Stomach smooth muscle (tissue), 2 donors: ENCODE measurements around the gene WDR76.
"Not testable (repeated sequence)": the region's sequence is repeated elsewhere in the genome, so short reads cannot be mapped to it uniquely, and the experiment has no call there.

ENCODE experiments used
- H3K27ac ChIP-seq: one replicate; pipeline ENCODE4 v1.7.0; 2013; ENCODE audit warnings: mild to moderate bottlenecking, low read length, inconsistent platforms
- H3K27me3 ChIP-seq, 2 donors: one replicate each; pipeline ENCODE4 v1.7.0; 2013; ENCODE audit warnings: low read length in 2 of 2; ENCODE audit not compliant: insufficient read depth in 2 of 2, control insufficient read depth in 1 of 2
- H3K36me3 ChIP-seq, 2 donors: one replicate each; pipeline ENCODE4 v1.7.0; 2013; ENCODE audit warnings: low read length in 2 of 2; ENCODE audit not compliant: control insufficient read depth in 2 of 2, insufficient read depth in 2 of 2
- H3K4me1 ChIP-seq: one replicate; pipeline ENCODE4 v1.7.0; 2013; ENCODE audit warnings: low read length; ENCODE audit not compliant: control insufficient read depth, insufficient read depth
- H3K4me3 ChIP-seq, 2 donors: one replicate each; pipeline ENCODE4 v1.7.0; 2013; ENCODE audit warnings: low read length in 2 of 2
- H3K9ac ChIP-seq, 2 donors: one replicate each; pipeline ENCODE4 v1.7.0; 2013; ENCODE audit warnings: low read length in 2 of 2, mild to moderate bottlenecking in 1 of 2
- H3K9me3 ChIP-seq, 2 donors: one replicate each; pipeline ENCODE4 v1.7.0; 2013; ENCODE audit warnings: low read length in 2 of 2; ENCODE audit not compliant: control insufficient read depth in 2 of 2
- donor health status: healthy.
- donor health status: Pancreatic carcinoma.

The WDR76 gene

DNA sequence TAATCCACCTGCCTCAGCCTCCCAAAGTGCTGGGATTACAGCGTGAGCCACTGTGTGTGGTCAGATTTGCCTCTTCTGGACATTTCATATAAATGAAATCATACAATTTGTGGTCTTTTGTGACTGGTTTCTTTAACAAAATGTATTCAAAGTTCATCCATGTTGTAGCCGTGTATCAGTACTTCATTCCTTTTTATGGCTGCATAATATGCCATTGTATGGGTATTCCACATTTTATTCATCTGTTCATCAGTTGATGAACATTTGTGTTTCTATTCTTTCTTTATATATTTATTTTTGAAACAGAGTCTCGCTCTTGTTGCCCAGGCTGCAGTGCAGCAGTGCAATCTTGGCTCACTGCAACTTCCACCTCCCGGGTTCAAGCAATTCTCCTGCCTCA, 25.8 kb downstream of the WDR76 start:
- Histone ChIP-seq H3K9me3 (no peaks in the 10 kb centered on the region), H3K4me1 (no peaks in the 10 kb centered on the region), H3K27ac (no peak overlapping the region), H3K9ac (no peak overlapping the region), H3K36me3 (peaks cover 5 to 6% of the 10 kb centered on the region in 2 donors), H3K4me3 (no peak overlapping the region), H3K27me3 (no peaks in the 10 kb centered on the region)

DNA sequence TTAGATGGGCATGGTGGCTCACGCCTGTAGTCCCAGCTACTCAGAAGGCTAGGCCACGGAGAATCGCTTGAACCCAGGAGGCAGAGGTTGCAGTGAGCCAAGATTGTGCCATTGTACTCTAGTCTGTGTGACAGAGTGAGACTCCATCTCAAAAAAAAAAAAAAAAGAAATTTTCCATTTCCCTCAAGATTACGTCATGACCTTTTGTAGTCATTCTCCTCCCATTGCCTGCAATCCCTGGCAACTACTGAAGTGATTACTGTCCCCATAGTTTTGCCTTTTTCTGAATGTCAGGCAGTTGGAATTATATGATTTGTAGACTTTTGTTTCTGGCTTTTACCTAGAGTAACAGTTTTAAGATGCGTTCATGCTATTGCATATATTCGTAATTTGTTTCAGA, 28.0 kb downstream of the WDR76 start:
- H3K27ac ChIP-seq = no peak overlapping the region
- no peak overlapping the region for H3K4me3 ChIP-seq
- H3K36me3 ChIP-seq = peaks cover 10 to 11% of the 10 kb centered on the region in 2 donors
- no peaks in the 10 kb centered on the region for H3K4me1 ChIP-seq
- H3K9me3 ChIP-seq = no peaks in the 10 kb centered on the region
- no peaks in the 10 kb centered on the region for H3K27me3 ChIP-seq
- H3K9ac ChIP-seq = no peak overlapping the region

DNA sequence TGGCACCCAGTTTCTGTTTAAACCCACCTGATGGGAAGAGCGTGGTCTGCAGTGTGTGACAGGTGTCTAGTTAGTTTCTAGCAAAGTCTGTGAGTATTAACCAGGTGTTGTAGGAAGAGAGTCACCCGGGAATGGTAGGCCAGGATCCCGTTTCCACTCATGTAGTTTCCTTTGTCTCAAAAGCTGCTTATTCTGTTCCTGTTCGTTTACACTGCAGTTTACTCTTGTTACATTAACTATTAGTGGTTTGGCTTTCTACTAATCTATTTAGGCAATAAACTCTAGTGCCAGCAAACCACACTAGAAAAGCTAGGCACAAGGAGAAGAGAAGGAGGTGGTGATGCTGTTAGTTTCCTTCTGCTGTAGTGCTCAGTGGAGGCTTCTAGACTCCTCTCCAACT, 32.7 kb downstream of the WDR76 start:
- no peaks in the 10 kb centered on the region for H3K9me3 ChIP-seq

DNA sequence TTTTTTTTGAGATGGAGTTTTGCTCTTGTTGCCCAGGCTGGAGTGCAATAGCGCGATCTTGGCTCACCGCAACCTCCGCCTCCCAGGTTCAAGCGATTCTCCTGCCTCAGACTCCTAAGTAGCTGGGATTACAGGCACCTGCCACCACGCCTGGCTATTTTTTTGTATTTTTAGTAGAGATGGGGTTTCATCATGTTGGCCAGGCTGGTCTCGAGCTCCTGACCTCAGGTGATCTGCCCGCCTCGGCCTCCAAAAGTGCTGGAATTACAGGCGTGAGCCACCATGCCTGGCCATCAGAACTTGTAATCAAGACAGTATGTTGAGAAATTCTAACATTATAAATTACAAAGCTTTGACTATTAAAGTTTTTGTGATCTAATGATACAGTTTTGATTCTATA, 39.8 kb downstream of the WDR76 start:
- H3K36me3 ChIP-seq, H3K9me3 ChIP-seq, H3K27me3 ChIP-seq, H3K27ac ChIP-seq, H3K4me3 ChIP-seq, H3K9ac ChIP-seq, H3K4me1 ChIP-seq: not testable (repeated sequence)

More for the DNA sequence above, 32.7 kb downstream of the WDR76 start:
- no peak overlapping the region for H3K27ac ChIP-seq
- H3K4me3 ChIP-seq = no peak overlapping the region
- no peaks in the 10 kb centered on the region for H3K4me1 ChIP-seq
- no peaks in the 10 kb centered on the region for H3K27me3 ChIP-seq
- no peak overlapping the region for H3K9ac ChIP-seq
- H3K36me3 ChIP-seq = peaks cover 5 to 10% of the 10 kb centered on the region in 2 donors

DNA sequence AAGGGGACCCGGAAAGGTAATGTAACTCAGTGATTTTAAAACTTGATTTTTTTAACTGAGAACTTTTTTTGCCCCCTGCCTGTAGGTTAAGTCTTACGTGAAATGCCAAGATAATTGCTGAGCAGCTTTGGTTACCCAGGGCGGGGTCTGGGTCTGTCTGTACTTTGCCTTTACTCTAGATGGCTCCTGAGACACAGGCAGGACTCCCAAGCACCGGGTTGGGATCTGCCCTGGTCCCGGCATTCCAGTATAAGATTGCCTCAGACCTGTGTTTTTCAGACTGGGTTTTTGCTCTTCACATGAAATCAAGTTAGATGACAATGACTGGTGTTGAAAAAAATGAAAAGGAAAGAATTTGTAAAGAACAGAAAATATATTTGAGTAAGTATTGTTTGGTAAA, 40.3 kb downstream of the WDR76 start:
- Histone ChIP-seq H3K4me3 (no peak overlapping the region), H3K9me3 (no peaks in the 10 kb centered on the region), H3K9ac (no peak overlapping the region), H3K36me3 (peaks cover 2 to 3% of the 10 kb centered on the region in 2 donors), H3K27ac (no peak overlapping the region), H3K27me3 (no peaks in the 10 kb centered on the region), H3K4me1 (no peaks in the 10 kb centered on the region)

DNA sequence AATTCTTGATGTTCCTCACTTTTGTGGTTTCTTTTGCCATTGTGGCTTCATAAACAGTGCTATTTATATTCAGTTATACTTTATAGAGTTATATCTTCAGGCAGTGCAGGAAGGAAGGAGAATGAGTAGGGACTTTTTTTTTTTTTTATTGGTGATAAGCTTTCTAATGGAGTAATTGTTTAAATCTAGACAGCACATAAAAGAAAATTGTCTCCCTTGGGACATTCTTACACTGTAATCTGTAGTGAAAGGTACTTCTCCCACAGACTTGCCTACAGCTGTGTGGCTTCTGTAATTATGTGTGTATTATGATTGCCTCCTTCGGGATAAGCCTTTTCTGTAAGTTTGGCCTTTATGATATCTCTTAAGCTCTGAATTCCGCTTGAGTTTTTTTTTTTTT, 41.6 kb downstream of the WDR76 start:
- H3K27me3 ChIP-seq = no peaks in the 10 kb centered on the region
- no peaks in the 10 kb centered on the region for H3K9me3 ChIP-seq
- peaks cover 2 to 3% of the 10 kb centered on the region in 2 donors for H3K36me3 ChIP-seq
- no peak overlapping the region for H3K4me3 ChIP-seq
- H3K27ac ChIP-seq = no peak overlapping the region
- no peaks in the 10 kb centered on the region for H3K4me1 ChIP-seq
- no peak overlapping the region for H3K9ac ChIP-seq

DNA sequence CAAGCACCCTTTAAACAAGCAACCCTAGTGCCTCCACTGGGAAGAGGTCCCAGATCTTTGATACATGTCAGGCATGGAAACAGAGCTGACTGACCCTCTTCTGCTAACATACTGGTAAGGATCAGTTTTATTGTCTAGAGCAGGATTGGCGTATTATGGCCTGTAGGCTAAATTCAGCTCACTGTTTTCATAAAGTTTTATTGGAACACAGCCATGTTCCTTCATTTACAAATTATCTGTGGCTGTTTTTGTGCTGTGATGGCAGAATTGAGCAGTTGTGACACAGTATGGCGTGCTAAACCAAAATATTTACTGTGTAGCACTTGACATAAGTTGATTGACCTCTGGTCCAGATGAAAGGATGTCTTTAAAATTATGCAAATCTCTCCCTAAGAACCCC, 45.0 kb downstream of the WDR76 start:
- no peak overlapping the region for H3K27ac ChIP-seq
- H3K4me1 ChIP-seq = no peaks in the 10 kb centered on the region
- no peak overlapping the region for H3K9ac ChIP-seq

DNA sequence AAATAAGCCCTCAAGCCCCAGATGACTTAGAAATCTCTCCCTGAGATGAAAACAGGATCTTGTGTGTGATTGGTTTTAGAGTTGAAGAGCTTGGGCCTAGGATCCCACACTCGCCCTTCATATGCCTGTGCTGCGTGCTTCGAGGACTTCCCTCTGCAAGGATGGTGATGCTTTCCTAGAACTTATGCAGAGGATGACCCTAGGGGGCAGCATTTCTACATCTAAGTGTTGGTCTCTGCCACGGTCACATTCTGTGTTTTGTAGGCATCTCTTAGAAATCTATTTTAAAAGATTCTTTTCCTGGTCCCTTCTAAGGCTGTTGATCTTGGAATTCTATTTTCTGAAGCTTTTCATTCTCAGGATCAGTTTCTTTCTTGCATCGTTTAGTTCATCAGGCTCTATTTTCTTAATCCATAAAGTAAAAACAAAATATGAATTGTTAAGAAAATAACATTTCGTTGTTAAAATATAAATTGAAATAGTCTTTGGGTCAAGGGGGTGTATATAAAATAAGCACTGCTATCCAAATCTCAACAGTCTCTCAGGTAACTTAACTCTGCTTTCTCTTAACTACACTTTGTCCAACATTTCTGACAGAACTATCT, 45.7 kb downstream of the WDR76 start:
- Histone ChIP-seq H3K36me3 (no peaks in the 10 kb centered on the region), H3K4me3 (no peak overlapping the region), H3K9me3 (no peaks in the 10 kb centered on the region), H3K27ac (no peak overlapping the region), H3K4me1 (no peaks in the 10 kb centered on the region), H3K27me3 (no peaks in the 10 kb centered on the region), H3K9ac (no peak overlapping the region)

More for the DNA sequence above, 45.0 kb downstream of the WDR76 start:
- no peaks in the 10 kb centered on the region for H3K27me3 ChIP-seq
- no peaks in the 10 kb centered on the region for H3K9me3 ChIP-seq
- H3K36me3 ChIP-seq = peaks cover 0 to 3% of the 10 kb centered on the region in 2 donors
- no peak overlapping the region for H3K4me3 ChIP-seq

DNA sequence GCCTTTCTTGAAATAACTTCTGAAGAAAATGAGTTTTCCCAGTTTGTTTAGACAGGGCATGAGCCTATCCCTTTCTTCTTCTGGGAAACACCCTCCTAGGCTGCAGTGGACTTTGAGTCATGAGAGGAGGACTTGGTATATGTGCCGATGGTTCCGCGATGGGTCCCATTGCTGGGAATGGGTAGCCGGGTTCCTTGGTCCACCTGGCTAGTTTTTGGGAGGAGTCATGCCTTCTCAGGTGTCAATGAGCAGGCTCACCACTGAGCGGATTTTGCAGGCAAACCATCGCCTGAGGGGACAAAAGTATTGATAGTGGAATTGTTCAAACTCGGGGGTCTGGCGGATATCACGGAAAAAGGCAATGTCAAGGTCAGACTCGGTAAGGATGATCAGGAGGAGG, 46.8 kb downstream of the WDR76 start:
- H3K4me3 ChIP-seq = no peak overlapping the region
- H3K9ac ChIP-seq = no peak overlapping the region
- no peaks in the 10 kb centered on the region for H3K27me3 ChIP-seq
- H3K9me3 ChIP-seq = no peaks in the 10 kb centered on the region
- no peaks in the 10 kb centered on the region for H3K36me3 ChIP-seq
- H3K4me1 ChIP-seq = no peaks in the 10 kb centered on the region
- H3K27ac ChIP-seq = no peak overlapping the region

- no peaks in the 10 kb centered on the region for H3K4me1 ChIP-seq
- no peak overlapping the region for H3K9ac ChIP-seq
- no peak overlapping the region for H3K4me3 ChIP-seq
- no peaks in the 10 kb centered on the region for H3K9me3 ChIP-seq
- no peak overlapping the region for H3K27ac ChIP-seq
- H3K27me3 ChIP-seq = no peaks in the 10 kb centered on the region
- H3K36me3 ChIP-seq = no peaks in the 10 kb centered on the region
Measured at GRCh38 chr15:43876872-43877271, 50.1 kb downstream of the WDR76 start.

DNA sequence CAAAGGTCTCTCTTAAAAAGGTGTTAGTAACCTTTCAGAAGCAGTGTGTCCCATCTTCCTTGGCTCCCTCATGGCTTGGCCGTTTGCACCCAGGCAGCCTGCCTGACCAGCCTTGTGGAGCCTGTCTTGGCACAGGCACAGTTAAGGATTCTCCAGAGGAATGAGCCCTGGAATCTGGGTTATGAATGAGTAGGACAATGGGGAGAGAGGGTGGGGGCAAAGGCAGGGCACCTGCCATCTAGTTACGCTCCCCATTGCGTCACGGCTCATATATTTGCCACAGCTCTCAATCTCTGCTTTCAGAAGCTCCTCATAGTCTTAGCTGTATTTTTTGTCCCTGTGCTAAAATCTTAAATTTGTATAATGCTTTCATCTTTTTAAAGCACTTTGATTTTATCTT, 50.6 kb downstream of the WDR76 start:
- no peak overlapping the region for H3K9ac ChIP-seq
- no peaks in the 10 kb centered on the region for H3K36me3 ChIP-seq
- H3K27me3 ChIP-seq = no peaks in the 10 kb centered on the region
- no peaks in the 10 kb centered on the region for H3K9me3 ChIP-seq
- H3K27ac ChIP-seq = no peak overlapping the region
- no peak overlapping the region for H3K4me3 ChIP-seq
- H3K4me1 ChIP-seq = no peaks in the 10 kb centered on the region
